Measurements from ENCODE around the gene SLC25A29. TPM values are rescaled to one million over a fixed set of nuclear protein-coding genes. Genes with fewer than 3 reads are reported as not detected.

The SLC25A29 gene
- total and polyA plus RNA-seq, 2 of the 13 experiments (the other 11 are each of a cell fraction or from before 2014, with no cell fraction given), result 12.2 to 17.2 TPM

DNA sequence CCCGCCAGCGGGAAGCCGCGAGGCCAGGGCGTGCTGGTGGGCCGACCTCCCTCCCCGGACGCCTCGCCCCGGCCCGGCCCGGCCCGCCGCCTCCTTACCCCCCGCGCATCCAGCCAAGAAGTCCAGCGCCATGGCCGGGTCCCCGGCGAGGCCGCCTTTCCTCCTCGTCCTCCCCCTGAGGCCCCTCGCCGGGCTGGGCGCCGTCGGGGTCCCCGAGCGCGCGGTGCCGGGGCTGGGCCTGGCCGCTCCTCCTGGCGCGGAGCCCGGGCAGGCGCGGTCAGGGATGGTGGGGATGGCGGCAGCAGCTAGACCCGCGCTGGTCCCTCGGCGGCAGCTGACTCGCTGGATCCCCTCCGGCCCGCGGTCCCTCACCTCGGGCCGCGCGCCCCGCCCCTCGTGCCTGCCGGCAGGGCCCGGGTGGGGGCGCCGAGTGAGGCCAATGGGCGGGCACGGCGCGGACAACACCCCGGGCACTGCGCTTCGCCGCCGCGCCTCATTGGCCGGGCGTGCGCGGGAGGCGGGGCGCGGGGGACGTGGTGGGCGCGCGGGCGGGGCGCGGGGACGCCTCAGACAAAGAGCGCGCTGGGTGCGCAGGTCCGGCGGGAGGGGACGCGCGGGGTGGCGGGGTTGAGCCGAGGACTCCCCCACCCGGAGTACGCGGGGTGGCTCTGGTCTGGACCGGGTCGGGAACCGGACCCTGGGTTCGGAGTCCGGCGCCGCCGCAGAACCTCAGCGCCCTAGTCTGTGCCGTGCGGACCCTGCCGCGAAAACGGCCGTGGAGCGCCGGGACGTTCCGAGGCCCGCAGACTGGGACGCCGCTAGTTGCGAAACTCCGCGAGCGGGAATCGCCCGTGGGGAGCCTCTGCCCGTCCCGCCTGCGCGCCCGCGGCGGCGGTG lies at the start of gene SLC25A29 (continued):
- TF ChIP-seq, protein P1, sequence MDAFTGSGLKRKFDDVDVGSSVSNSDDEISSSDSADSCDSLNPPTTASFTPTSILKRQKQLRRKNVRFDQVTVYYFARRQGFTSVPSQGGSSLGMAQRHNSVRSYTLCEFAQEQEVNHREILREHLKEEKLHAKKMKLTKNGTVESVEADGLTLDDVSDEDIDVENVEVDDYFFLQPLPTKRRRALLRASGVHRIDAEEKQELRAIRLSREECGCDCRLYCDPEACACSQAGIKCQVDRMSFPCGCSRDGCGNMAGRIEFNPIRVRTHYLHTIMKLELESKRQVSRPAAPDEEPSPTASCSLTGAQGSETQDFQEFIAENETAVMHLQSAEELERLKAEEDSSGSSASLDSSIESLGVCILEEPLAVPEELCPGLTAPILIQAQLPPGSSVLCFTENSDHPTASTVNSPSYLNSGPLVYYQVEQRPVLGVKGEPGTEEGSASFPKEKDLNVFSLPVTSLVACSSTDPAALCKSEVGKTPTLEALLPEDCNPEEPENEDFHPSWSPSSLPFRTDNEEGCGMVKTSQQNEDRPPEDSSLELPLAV (CRISPR knock-in tag; conservative IDR thresholded peaks at IDR 0.05; ENCODE audit: low read depth), result no peak
- TF ChIP-seq REXO4 (CRISPR knock-in tag; IDR thresholded peaks at IDR 0.05; ENCODE audit: borderline replicate concordance), result no peak
- TF ChIP-seq, protein P2, sequence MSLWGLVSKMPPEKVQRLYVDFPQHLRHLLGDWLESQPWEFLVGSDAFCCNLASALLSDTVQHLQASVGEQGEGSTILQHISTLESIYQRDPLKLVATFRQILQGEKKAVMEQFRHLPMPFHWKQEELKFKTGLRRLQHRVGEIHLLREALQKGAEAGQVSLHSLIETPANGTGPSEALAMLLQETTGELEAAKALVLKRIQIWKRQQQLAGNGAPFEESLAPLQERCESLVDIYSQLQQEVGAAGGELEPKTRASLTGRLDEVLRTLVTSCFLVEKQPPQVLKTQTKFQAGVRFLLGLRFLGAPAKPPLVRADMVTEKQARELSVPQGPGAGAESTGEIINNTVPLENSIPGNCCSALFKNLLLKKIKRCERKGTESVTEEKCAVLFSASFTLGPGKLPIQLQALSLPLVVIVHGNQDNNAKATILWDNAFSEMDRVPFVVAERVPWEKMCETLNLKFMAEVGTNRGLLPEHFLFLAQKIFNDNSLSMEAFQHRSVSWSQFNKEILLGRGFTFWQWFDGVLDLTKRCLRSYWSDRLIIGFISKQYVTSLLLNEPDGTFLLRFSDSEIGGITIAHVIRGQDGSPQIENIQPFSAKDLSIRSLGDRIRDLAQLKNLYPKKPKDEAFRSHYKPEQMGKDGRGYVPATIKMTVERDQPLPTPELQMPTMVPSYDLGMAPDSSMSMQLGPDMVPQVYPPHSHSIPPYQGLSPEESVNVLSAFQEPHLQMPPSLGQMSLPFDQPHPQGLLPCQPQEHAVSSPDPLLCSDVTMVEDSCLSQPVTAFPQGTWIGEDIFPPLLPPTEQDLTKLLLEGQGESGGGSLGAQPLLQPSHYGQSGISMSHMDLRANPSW (CRISPR knock-in tag; IDR thresholded peaks at IDR 0.05; ENCODE audit: borderline replicate concordance), result no peak
- TF ChIP-seq, protein P3, sequence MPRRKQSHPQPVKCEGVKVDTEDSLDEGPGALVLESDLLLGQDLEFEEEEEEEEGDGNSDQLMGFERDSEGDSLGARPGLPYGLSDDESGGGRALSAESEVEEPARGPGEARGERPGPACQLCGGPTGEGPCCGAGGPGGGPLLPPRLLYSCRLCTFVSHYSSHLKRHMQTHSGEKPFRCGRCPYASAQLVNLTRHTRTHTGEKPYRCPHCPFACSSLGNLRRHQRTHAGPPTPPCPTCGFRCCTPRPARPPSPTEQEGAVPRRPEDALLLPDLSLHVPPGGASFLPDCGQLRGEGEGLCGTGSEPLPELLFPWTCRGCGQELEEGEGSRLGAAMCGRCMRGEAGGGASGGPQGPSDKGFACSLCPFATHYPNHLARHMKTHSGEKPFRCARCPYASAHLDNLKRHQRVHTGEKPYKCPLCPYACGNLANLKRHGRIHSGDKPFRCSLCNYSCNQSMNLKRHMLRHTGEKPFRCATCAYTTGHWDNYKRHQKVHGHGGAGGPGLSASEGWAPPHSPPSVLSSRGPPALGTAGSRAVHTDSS (CRISPR knock-in tag; conservative IDR thresholded peaks at IDR 0.05), result no peak
- TF ChIP-seq ATAD3A (CRISPR knock-in tag; IDR thresholded peaks at IDR 0.05), result no peak
- TF ChIP-seq ZBTB42 (CRISPR knock-in tag; IDR thresholded peaks at IDR 0.05), result no peak
- peak; percentile 54; the same call in 1 of the 2 replicates for TF ChIP-seq CEBPG (CRISPR knock-in tag; IDR thresholded peaks at IDR 0.05)
- no peak for TF ChIP-seq IKZF4 (CRISPR knock-in tag; IDR thresholded peaks at IDR 0.05; ENCODE audit: borderline replicate concordance, low read depth, not compliant biosample characterization)
- TF ChIP-seq HDAC2 (CRISPR knock-in tag; IDR thresholded peaks at IDR 0.05), result no peak
- no peak for TF ChIP-seq PAWR (CRISPR knock-in tag; IDR thresholded peaks at IDR 0.05; ENCODE audit: borderline replicate concordance)
- TF ChIP-seq ZFP37 (CRISPR knock-in tag; IDR thresholded peaks at IDR 0.05; ENCODE audit: borderline replicate concordance), result no peak
- TF ChIP-seq ZNF713 (CRISPR knock-in tag; IDR thresholded peaks at IDR 0.05), result no peak
- TF ChIP-seq SNAI1 (CRISPR knock-in tag; IDR thresholded peaks at IDR 0.05; ENCODE audit: borderline replicate concordance), result peak; percentile 69; the same call in 1 of the 2 replicates
- 0 out of 2 replicates have a peak, but pooled peaks have one; percentile 17 for TF ChIP-seq MED13 (CRISPR knock-in tag; IDR thresholded peaks at IDR 0.05)
- TF ChIP-seq, protein P4, sequence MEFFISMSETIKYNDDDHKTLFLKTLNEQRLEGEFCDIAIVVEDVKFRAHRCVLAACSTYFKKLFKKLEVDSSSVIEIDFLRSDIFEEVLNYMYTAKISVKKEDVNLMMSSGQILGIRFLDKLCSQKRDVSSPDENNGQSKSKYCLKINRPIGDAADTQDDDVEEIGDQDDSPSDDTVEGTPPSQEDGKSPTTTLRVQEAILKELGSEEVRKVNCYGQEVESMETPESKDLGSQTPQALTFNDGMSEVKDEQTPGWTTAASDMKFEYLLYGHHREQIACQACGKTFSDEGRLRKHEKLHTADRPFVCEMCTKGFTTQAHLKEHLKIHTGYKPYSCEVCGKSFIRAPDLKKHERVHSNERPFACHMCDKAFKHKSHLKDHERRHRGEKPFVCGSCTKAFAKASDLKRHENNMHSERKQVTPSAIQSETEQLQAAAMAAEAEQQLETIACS (CRISPR knock-in tag; IDR thresholded peaks at IDR 0.05), result no peak; the same call in 1 of the 2 replicates
- TF ChIP-seq, protein P5, sequence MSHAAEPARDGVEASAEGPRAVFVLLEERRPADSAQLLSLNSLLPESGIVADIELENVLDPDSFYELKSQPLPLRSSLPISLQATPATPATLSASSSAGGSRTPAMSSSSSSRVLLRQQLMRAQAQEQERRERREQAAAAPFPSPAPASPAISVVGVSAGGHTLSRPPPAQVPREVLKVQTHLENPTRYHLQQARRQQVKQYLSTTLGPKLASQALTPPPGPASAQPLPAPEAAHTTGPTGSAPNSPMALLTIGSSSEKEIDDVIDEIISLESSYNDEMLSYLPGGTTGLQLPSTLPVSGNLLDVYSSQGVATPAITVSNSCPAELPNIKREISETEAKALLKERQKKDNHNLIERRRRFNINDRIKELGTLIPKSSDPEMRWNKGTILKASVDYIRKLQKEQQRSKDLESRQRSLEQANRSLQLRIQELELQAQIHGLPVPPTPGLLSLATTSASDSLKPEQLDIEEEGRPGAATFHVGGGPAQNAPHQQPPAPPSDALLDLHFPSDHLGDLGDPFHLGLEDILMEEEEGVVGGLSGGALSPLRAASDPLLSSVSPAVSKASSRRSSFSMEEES (CRISPR knock-in tag; IDR thresholded peaks at IDR 0.05), result no peak
- TF ChIP-seq KDM6A (CRISPR knock-in tag; IDR thresholded peaks at IDR 0.05; ENCODE audit: low read depth), result no peak
- no peak for TF ChIP-seq CREB1 (IDR thresholded peaks at IDR 0.05)
- TF ChIP-seq CREB1 (CRISPR knock-in tag; IDR thresholded peaks at IDR 0.05), result no peak
- no peak for TF ChIP-seq TEAD2 (CRISPR knock-in tag; IDR thresholded peaks at IDR 0.05)
